ENCODE measurements around the gene NEDD4L.
"Not testable (repeated sequence)": the region's sequence is repeated elsewhere in the genome, so short reads cannot be mapped to it uniquely, and the experiment has no call there.

NEDD4L gene

GRCh38 chr18:58427321-58427720 is 383.3 kb downstream of the NEDD4L start:
- H3K4me1 ChIP-seq (ENCODE audit: insufficient read depth, low read length), result peaks cover 6% of the 10 kb centered on the region; the same call in 1 of the 2 replicates
- H3K36me3 ChIP-seq (ENCODE audit: insufficient read depth, low read length), result no peaks in the 10 kb centered on the region

GRCh38 chr18:58429442-58429841 is 385.4 kb downstream of the NEDD4L start:
- Histone ChIP-seq H3K9ac (ENCODE audit: low read depth, low read length) (no peak overlapping the region), H3K4me1 (ENCODE audit: insufficient read depth, low read length) (peaks cover 6% of the 10 kb centered on the region; the same call in 1 of the 2 replicates), H3K36me3 (ENCODE audit: insufficient read depth, low read length) (no peaks in the 10 kb centered on the region), H3K9me3 (ENCODE audit: control insufficient read depth, insufficient read depth, low read length) (no peaks in the 10 kb centered on the region)

More at GRCh38 chr18:58427321-58427720, 383.3 kb downstream of the NEDD4L start:
- no peaks in the 10 kb centered on the region for H3K9me3 ChIP-seq (ENCODE audit: control insufficient read depth, insufficient read depth, low read length)
- no peak overlapping the region for H3K9ac ChIP-seq (ENCODE audit: low read depth, low read length)

- H3K9ac ChIP-seq (ENCODE audit: low read depth, low read length), result no peak overlapping the region
- no peaks in the 10 kb centered on the region for H3K9me3 ChIP-seq (ENCODE audit: control insufficient read depth, insufficient read depth, low read length)
- no peaks in the 10 kb centered on the region for H3K36me3 ChIP-seq (ENCODE audit: insufficient read depth, low read length)
- H3K4me1 ChIP-seq (ENCODE audit: insufficient read depth, low read length), result peaks cover 6% of the 10 kb centered on the region; the same call in 1 of the 2 replicates
These were observed 387.2 kb downstream of the NEDD4L start for GRCh38 chr18:58431215-58431614.

GRCh38 chr18:58432050-58432727 is 388.2 kb downstream of the NEDD4L start:
- no peak overlapping the region for H3K9ac ChIP-seq (ENCODE audit: low read depth, low read length)

GRCh38 chr18:58435221-58436005 is 391.4 kb downstream of the NEDD4L start:
- not testable (repeated sequence) for H3K4me1 ChIP-seq (ENCODE audit: insufficient read depth, low read length); H3K9me3 ChIP-seq (ENCODE audit: control insufficient read depth, insufficient read depth, low read length); H3K36me3 ChIP-seq (ENCODE audit: insufficient read depth, low read length); H3K9ac ChIP-seq (ENCODE audit: low read depth, low read length)

More at GRCh38 chr18:58432050-58432727, 388.2 kb downstream of the NEDD4L start:
- no peaks in the 10 kb centered on the region for H3K36me3 ChIP-seq (ENCODE audit: insufficient read depth, low read length)
- no peaks in the 10 kb centered on the region for H3K9me3 ChIP-seq (ENCODE audit: control insufficient read depth, insufficient read depth, low read length)
- H3K4me1 ChIP-seq (ENCODE audit: insufficient read depth, low read length), result peaks cover 6% of the 10 kb centered on the region; the same call in 1 of the 2 replicates

- H3K9ac ChIP-seq (ENCODE audit: low read depth, low read length), result no peak overlapping the region
- H3K9me3 ChIP-seq (ENCODE audit: control insufficient read depth, insufficient read depth, low read length), result no peaks in the 10 kb centered on the region
- no peaks in the 10 kb centered on the region for H3K36me3 ChIP-seq (ENCODE audit: insufficient read depth, low read length)
- peaks cover 1% of the 10 kb centered on the region; the same call in 1 of the 2 replicates for H3K4me1 ChIP-seq (ENCODE audit: insufficient read depth, low read length)
These were observed 394.3 kb downstream of the NEDD4L start for GRCh38 chr18:58438161-58438957.

GRCh38 chr18:58438958-58439300 is 394.9 kb downstream of the NEDD4L start:
- Histone ChIP-seq H3K36me3 (ENCODE audit: insufficient read depth, low read length) (no peaks in the 10 kb centered on the region), H3K9ac (ENCODE audit: low read depth, low read length) (no peak overlapping the region), H3K4me1 (ENCODE audit: insufficient read depth, low read length) (peaks cover 5% of the 10 kb centered on the region), H3K9me3 (ENCODE audit: control insufficient read depth, insufficient read depth, low read length) (no peaks in the 10 kb centered on the region)

GRCh38 chr18:58443671-58444070 is 399.6 kb downstream of the NEDD4L start:
- H3K36me3 ChIP-seq (ENCODE audit: insufficient read depth, low read length), result no peaks in the 10 kb centered on the region
- H3K9ac ChIP-seq (ENCODE audit: low read depth, low read length), result no peak overlapping the region
- no peaks in the 10 kb centered on the region for H3K9me3 ChIP-seq (ENCODE audit: control insufficient read depth, insufficient read depth, low read length)
- H3K4me1 ChIP-seq (ENCODE audit: insufficient read depth, low read length), result peaks cover 25% of the 10 kb centered on the region

- Histone ChIP-seq H3K36me3 (ENCODE audit: insufficient read depth, low read length) (no peaks in the 10 kb centered on the region), H3K4me1 (ENCODE audit: insufficient read depth, low read length) (peaks cover 25% of the 10 kb centered on the region), H3K9me3 (ENCODE audit: control insufficient read depth, insufficient read depth, low read length) (no peaks in the 10 kb centered on the region), H3K9ac (ENCODE audit: low read depth, low read length) (no peak overlapping the region)
These were observed 402.5 kb downstream of the NEDD4L start for GRCh38 chr18:58446391-58447060.

GRCh38 chr18:58447402-58448095 is 403.5 kb downstream of the NEDD4L start:
- Histone ChIP-seq H3K9ac (ENCODE audit: low read depth, low read length) (no peak overlapping the region), H3K4me1 (ENCODE audit: insufficient read depth, low read length) (peaks cover 25% of the 10 kb centered on the region), H3K9me3 (ENCODE audit: control insufficient read depth, insufficient read depth, low read length) (no peaks in the 10 kb centered on the region), H3K36me3 (ENCODE audit: insufficient read depth, low read length) (no peaks in the 10 kb centered on the region)

- Histone ChIP-seq H3K9me3 (ENCODE audit: control insufficient read depth, insufficient read depth, low read length) (no peaks in the 10 kb centered on the region), H3K9ac (ENCODE audit: low read depth, low read length) (no peak overlapping the region), H3K36me3 (ENCODE audit: insufficient read depth, low read length) (no peaks in the 10 kb centered on the region), H3K4me1 (ENCODE audit: insufficient read depth, low read length) (peaks cover 17% of the 10 kb centered on the region)
These were observed 405.4 kb downstream of the NEDD4L start for GRCh38 chr18:58449464-58449863.

Data from ES-I3 (cell line).